NCI-H1092 (cell line): Measurements from ENCODE around the gene GRK4.
"Not testable (repeated sequence)": the region's sequence is repeated elsewhere in the genome, so short reads cannot be mapped to it uniquely, and the experiment has no call there.

Source experiments
- DNase-seq: peaks from one replicate; lab custom pipeline; 2025; lab: John Stamatoyannopoulos, UW

The GRK4 gene

DNA sequence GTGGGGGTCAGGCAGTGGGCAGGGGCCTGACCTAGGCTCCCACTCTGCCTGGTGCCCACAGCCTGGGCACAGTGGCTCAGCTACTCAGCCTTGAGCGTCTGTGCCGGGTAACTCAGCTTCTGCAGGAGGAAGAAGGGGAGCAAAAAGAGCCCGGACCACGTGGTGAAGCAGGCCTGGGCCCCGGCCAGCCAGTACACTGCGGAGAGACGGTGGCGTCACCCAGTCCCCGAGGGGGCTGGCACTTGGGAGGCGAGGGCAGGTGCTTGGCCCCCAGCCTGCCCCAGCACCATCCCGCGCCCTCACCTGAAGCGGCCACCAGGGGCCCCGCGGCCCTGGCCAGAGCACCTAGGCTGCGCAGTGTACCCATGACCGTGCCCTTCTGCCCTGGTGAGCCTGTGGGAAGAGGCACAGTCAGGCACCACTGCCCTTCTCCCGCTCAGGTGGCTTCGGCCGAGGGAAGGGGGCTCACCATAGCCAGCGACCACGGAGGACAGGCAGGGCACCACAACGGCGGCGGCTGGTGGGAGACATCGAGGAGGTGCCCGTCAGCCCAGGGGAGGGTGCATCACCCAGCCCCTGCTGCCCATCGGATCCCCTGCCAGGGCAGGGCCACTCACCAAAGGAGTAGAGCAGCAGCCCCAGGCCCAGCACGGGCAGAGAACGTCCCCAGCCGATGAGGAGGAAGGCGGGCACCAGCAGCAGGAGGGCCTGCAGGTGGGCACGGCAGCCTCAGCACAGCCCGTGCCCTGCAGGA, 32.4 kb upstream of the GRK4 start:
- DNase-seq: no peak

DNA sequence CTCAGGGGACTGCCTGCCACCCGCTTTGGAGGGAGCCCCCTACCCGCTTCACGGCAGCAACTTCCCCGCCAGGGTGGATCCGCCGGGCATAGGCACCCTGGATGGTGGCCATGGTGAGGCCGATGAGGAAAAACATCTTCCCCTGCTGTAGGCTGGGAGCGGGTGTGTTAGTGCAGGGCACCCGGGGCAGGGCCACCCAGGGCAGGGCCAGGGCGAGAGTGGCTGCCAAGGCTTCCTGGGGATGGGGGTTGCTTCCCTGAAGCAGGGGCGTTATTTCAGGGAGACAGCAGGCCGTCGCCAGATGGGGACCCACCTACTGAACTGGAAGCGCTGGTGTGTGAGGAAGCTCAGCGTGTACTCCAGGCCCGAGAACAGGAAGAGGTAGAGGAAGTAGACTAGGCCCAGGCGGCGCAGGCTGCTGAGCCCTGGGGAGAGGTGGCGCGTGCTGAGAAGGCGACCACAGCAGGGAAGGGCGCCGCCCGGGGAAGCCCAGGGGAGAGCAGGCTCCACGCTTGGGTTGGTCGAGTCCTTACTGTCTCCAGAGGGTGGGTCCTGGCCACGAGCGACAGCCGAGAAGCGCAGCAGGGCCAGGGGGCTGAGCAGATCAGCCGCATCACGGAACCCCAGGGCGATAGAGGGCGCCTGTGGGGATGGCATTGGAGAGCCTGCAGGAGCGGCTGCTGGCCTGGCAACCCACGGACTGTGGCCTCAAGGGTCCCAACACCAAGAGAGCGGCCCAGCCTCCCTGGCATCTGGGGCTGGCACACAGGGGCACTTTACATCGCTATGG, 31.7 kb upstream of the GRK4 start:
- no peak for DNase-seq

DNA sequence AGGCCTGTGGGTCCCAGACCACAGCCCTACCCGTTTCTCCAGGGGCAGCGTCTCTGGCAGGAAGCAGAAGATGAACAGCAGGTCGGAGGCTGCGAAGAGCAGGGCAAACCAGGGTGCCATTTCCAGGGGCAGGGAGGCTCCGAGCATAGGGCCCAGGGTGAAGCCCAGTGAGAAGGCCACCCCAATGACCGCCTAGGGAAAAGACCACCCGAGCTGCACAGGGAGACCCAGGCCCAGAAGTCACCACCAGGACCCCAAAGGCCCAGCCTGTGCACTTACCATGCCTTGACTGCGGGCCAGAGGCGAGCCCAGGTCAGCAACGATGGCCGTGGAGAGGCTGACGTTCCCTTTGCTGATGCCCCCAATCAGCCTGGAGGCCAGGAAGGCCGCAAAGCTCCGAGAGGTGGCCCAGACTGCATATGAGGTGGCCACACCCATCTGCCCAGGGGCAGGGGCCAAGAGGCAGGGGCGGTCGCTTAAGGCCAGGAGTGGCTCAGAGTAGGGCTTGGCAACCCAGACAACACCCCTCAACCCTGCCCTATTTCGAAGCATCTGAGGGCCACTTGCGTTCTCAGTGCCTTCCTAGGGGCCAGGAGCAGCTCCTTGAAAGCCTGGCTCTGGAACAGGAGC, 30.9 kb upstream of the GRK4 start:
- DNase-seq: no peak

DNA sequence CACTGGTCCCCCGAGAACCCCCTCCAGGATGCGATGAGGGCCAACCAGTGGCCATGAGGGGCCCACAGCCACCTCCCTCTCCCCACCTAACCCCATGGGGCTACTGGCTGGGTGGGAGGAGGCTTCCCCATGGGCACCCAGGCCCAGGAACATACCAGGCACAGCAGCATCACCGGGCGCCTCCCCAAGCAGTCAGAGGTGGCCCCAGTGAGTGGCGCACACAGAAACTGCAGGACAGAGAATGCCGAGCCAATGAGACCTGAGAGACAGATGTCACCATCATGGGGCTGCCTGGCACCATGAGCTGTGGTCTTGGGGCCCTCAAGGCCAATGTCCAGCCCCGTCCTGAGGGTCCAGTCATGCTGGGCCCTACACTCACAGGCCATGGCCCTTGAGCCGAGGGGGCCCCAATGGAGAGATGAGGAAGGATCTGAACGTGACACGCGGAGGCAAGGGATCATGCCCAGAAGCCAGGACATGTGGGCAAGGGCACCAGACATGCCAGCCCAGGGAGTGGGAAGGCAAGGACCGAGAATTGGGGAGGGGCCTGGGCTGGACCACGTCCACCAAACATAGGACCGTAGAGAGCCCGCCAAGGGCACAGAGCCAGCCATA, 30.3 kb upstream of the GRK4 start:
- DNase-seq: no peak

DNA sequence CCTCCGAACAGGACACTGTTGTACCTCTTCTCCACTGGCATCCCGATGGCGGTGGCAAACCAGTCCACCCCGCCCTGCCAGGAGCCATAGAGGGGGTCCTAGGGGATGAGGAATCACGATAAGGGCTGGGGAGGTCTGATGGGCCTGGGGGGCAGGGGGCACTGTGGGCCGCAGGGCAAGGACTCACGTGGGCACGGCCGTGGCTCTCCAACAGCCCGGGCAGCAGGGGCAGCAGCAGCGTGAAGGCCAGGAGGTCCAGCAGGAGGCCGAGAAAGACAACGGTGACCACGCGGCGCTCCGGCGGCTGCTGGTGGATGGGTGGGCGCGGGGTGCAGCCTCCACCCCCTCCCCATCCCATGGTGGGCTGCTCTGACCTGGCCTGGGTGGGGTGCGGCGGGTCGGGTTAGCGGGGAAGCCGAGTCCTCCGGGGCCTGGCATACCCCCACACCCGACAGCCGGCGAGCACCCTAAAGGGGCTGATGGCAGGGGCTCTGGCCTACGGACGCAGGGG, 29.8 kb upstream of the GRK4 start:
- no peak for DNase-seq

DNA sequence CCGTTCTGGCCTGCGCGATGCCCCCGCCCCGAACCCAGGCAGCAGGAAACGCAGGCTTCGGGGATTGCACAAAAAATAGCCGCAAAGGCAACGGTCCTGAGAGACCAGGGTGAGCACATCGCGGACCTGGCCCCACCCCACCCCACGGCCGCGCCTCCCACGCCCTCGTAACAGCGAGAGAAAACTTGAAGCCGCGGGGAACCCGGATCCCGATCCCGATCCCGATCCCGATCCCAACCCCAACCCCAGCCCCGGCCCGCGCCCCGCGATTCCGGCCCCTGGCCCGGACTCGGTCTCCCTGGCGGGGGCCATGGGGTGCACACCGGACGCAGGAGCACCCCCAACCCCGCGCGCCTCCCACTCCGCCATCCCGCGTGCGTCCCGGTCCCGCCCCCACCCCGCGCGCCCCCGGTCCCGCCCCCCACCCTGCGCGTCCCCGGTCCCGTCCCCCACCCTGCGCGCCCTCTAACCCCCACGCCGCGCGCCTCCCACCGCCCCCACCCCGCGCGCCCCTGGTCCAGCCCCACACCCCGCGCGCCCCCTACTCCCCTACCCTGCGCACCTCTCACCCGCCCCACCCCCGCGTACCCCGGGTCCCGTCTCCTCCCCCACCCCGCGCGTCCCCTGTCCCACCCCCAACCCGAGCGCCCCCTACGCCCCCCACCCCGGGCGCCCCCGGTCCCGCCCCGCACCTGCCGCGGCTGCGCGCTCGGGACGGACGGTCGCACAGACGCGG, 29.1 kb upstream of the GRK4 start:
- DNase-seq: no peak

DNA sequence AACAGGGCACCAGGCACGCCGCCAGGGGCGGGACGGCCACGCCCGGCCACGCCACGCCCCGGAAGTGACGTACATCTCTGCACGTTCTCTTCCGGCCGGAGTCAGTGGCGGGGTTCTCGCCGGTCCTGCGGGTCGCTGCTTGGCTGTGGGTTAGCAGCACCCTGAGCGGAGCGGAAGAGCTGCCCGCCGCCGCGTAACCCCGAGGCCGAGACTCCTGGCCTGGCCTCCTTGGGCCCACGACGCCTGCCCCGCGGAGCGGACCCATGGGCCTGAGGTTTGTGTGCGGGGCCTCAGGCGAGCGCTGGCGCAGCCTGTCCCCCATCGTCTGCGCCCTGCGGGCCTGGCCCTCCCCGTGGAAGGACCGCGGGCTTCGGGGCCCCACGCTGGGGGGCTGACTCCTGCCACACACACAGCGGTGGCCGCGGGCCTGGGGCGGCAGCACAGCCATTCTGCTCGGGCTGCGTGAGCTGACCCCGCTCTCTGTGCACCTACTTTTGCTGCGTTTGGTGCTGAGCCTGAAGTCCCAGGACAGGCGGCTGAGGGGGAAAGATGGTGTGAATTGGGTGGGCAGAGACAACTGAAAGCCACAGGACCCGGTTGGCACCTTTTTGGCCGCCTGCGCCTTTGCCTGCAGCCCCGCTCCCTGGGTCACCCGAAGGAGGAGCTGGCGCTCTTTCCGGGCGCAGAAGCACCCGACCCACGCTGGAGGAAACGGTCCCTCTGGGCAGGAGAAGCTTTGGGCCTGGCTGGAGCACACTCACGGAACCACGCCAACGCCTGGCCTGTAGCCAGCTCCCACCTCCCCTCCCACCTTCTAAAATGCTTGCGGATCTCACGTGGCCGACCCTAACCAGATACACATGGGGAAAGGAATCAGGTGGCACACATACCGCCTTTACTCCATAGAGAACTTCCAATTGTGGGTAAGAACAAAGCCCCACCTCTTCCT, 28.3 kb upstream of the GRK4 start:
- DNase-seq: peak; percentile 78

DNA sequence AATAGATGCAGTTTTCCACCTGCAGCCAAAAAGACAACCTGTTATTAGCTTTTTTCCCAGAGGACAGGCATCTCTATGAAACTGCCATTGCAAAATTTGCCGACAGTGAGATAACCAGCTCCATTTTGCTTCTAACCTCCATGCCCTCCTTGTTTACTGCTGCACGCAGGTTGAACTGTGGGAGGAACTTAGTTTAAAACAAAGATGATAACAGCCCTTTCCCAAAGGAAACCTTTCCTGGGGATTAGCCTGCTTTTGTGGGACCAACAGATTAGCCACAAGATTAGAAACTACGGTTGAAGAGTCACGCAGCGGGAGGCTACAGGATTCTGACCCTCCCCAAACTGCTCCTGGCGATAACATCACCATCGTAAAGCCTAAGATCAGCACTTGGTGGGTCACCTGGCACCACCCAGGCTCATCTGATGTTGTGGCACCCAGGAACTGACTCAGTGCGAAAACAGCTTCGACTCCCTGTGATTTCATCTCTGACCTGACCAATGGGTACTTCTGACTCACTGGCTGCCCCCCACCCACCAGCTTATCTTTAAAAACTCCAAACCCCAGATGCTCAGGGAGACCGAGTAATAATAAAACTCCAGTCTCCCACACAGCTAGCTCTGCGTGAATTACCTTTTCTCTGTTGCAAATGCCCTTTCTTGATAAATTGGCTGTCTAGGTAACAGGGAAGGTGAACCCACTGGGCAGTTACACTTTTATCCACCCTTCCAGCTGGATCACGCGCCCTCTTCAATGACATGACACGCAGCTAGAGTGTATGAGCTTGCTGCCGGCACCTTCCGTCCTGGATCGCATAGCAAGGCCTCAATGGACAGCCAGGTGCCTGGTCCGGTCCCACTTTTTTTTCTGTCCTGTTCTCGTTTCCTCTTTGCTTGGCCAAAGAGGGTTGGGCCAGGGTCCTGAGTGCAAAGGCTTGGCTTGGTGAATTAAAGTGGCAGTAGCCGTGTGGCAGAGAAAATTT, 27.3 kb upstream of the GRK4 start:
- DNase-seq: no peak

DNA sequence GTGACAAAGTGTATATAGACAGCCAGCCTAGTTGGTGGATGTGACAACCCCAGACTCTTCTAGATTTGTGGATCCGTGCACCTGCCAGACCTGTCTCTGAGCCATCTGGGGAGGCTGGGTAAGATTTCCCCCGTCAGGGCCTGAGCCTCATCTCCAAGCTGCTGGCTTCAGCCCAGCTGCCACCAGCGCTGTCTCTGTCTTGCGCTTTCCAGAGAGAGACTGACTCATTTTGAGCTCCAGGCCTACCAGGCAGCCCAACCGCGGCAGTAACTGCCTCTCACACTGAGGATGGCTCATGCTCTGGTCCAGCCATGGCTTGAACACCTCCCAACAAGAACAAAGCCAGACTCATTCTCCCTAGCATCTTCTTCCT, 26.6 kb upstream of the GRK4 start:
- no peak for DNase-seq

DNA sequence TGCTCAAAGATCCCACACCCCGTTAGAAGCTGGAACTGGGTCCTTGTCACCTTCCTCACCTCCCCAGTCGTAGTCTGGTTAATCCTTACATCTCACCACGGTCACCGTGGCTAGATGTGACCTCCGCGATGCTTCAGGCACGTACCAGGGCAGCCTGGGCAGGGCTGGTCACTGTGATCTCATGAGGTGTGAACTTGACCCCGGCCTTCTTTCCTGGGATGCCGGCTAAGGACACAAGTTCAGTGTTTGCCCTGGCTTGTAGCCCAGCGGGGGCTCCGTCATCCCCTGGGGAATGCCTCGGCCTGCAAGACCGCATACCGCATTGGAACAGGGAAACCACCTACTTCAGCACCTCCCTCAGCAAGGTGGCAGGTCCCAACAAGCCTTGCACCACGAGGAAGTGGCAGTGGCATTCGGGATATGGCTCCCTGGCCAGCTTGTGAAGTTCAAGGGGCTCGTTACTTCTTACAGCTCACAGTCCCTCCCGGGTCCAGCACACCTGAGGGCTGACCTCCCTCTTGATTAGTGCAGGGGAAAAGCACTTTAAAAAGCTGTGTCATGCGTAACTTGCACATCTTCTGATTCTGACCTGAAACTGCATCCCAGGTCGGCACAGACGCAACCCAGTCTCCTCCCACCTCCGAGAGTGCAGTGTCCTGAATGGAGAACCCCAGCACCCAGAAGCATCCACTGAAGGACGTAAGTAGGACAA, 26.1 kb upstream of the GRK4 start:
- no peak for DNase-seq

DNA sequence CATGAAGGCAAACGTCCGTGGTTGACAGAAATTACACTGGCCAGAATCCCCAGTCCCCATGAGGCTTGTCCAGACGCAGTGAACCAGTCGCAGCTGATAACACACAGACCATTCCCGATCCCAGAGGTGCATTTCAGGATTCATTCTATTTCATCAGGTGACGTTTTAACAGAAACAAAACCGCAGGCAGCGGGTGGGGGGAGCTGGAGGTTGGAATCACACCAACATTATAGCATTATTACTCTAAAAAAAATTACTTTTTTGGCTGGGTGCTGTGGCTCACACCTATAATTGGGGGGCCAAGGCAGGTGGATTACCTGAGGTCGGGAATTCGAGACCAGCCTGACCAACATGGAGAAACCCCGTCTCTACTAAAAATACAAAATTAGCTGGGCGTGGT, 25.4 kb upstream of the GRK4 start:
- DNase-seq: no peak

DNA sequence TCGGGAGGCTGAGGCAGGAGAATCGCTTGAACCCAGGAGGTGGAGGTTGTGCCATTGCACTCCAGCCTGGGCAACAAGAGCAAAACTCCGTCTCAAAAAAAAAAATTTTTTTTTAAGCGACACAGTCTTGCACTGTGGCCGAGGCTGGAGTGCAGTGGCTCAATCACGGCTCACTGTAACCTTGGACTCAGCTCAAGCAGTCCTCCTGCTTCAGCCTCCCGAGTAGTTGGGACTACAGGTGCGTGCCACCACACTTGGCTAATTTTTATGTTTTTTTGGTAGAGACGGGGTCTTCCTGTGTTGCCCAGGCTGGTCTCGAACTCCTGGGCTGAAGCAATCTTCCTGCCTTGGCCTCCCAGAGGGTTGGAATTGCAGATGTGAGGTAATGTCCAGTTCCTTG, 25.0 kb upstream of the GRK4 start:
- not testable (repeated sequence) for DNase-seq

DNA sequence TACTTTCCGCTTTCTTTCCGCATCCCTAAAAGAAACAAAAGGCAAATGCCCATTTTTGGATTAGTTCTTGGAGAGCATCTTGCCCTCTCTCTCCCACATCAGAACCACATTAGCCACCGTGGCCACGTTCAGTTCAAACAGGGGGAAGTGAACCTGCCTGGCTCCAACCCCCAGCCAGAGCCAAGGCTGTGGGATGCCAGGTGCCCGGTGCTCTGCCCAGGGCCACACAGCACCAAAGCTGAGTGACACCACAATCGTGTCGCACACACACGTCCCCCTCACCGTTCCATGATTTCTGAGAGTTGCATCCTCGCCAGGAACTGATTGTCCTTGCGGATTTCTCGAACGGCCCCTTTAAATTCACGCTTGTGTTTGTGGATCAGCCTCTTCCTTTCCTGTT, 24.5 kb upstream of the GRK4 start:
- no peak for DNase-seq

DNA sequence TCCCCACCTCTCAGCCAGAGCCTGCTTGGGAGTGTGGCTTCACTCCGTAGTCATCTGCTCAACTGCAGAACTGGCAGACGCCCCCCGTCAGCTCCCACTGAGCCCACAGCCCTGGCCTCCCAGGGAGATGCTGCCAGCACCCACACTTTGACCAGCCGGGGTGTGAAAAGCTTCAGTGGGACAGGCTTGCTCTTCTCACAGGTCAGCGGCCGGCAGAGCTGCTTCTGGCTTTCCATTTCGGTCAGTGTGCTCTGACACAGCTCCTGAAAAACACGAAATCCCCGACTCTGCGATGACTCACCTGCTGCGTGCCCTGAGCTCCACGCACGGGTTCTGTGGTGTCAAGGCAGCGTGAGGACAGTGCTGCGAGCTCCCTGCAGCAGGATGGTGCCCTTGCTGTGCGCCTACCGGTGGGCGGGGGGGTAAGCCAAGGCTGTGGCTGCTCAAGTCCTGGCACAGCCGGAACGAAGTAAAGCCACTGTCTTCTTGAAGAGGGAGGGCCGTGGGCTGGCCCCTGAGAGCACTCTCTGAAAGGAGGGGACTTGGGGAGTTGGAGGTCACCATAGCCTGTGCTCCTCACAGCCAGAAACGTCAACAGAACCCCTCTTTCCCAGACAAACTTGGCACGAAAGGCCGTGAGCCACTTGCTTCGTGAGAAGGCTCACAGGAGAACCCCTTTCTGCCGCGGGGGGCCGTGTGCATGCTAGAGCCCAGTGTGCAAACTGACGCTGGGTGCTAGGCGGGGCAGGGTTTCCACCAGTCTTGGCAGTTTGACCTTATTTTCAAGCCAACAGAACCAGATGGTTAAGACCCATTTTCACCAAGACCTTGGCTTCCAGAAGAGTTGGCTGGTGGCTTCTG, 23.8 kb upstream of the GRK4 start:
- DNase-seq: no peak

DNA sequence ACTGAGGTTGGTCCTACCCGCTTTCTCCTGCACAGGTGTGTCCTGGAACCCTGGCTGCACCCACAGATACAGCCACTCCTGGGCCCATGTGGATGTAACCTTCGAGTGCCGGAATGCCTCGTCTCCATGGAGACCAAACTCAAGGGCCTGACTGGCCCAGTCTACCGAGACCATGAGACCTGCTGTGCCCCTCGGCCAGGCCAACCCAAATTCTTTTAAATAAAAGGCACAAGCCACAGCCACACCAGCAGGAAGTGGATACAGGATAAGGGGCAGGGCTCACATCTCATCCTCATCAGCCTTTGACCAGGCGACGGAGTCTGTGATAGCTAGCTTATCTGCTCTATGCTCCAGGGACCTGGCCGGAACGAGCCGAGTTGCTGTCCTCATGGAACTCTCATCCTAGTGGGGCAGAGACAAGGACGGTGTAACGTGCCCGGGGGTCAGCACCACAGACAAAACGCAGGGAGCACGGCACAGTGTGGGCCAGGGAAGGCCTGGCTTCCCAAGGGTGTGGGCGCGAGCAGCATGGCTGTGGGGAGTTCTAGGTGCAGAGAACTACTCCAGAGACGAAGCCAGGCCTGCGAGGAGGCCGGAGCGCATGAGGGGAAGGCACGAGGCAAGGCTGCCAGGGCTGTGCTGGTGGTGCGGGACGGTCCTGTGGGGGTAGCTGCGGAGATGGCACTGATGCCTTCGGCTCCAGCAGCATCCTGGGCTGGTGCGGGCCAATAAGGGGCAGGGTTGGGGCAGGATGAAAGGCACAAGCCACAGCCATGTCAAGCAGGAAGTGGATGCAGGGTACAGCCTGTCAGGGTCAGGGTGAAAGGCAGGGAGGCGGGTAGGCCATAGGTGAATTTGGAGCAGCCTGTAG, 22.9 kb upstream of the GRK4 start:
- DNase-seq: no peak

DNA sequence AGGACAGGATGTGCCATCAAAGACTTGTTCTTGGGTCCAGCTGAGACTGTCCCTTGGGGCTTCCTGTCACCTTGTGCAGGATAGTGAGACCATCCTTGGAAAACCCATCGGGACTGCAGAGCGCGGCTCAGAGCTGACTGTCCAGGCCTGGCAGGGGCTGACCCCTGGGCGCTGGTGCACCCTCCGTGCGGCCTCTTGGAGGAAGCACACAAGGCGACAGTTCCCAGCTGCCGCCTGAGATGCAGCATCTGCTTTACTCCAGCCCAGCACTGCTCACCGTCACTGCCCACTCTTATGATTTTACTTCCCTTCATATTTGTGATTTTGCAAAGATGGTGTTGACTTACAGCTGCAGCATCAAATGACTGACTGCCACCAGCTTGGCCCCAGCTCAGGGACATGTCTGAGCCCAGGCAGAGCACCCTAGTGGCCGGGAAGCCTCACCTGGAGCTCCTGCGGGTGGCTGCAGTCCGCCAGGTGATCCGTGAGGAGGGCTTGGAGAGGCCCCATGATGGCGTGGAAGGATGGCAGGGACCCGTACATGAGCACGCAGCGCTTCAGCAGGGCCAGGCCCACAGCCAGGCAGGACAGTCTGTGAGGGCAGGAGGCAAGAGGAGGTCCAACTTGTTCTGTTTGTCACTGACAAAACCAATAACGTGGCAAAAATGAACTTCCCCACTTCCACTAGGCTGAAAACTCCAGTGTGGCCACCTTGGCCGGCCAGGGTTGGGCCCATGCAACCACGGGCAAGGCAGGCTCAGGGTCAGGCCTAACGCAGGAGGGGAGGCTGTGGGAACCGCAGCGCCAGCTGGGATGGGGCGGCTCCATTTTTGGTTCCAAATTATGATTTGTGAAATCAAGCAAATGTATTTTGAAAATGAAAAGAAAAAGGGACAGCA, 22.0 kb upstream of the GRK4 start:
- DNase-seq: no peak
